Measurements from ENCODE around the gene BLID.

Gene BLID

GRCh38 chr11:122150216-122151124 is 34.5 kb upstream of the BLID start:
- Histone ChIP-seq H3K4me3 (peak overlapping the region; percentile 22), H3K27ac (peak overlapping the region in 1 of 2 donors; percentile 41)
- TF ChIP-seq CTCF (IDR thresholded peaks at IDR 0.05), result no peak
- DNase-seq (ENCODE audit: low spot score), result no peak

GRCh38 chr11:122149202-122149601 is 33.2 kb upstream of the BLID start:
- Histone ChIP-seq H3K27ac (no peak overlapping the region), H3K4me3 (no peak overlapping the region)
- DNase-seq (ENCODE audit: low spot score), result no peak
- no peak for TF ChIP-seq CTCF (IDR thresholded peaks at IDR 0.05)

GRCh38 chr11:122146475-122146874 is 30.5 kb upstream of the BLID start:
- no peak for DNase-seq (ENCODE audit: low spot score)
- Histone ChIP-seq H3K4me3 (no peak overlapping the region), H3K27ac (no peak overlapping the region)
- no peak for TF ChIP-seq CTCF (IDR thresholded peaks at IDR 0.05)

- H3K27ac ChIP-seq, result no peak overlapping the region
- H3K4me3 ChIP-seq, result no peak overlapping the region
- no peak for DNase-seq (ENCODE audit: low spot score)
- TF ChIP-seq CTCF (IDR thresholded peaks at IDR 0.05), result no peak
Measured at GRCh38 chr11:122145715-122146274, 29.8 kb upstream of the BLID start.

- Histone ChIP-seq H3K4me3 (no peak overlapping the region), H3K27ac (no peak overlapping the region)
- no peak for TF ChIP-seq CTCF (IDR thresholded peaks at IDR 0.05)
- DNase-seq (ENCODE audit: low spot score), result no peak
Measured at GRCh38 chr11:122144752-122145151, 28.7 kb upstream of the BLID start.

GRCh38 chr11:122141725-122142124 is 25.7 kb upstream of the BLID start:
- Histone ChIP-seq H3K4me3 (no peak overlapping the region), H3K27ac (no peak overlapping the region)
- no peak for TF ChIP-seq CTCF (IDR thresholded peaks at IDR 0.05)
- DNase-seq (ENCODE audit: low spot score), result no peak

GRCh38 chr11:122140500-122140899 is 24.5 kb upstream of the BLID start:
- H3K4me3 ChIP-seq, result no peak overlapping the region
- no peak for DNase-seq (ENCODE audit: low spot score)
- TF ChIP-seq CTCF (IDR thresholded peaks at IDR 0.05), result no peak
- H3K27ac ChIP-seq, result no peak overlapping the region

Data from coronary artery (tissue), 2 donors.